Esophagus muscularis mucosa (tissue), 4 donors: ENCODE results near the gene ATF6. TPM values are rescaled to one million over a fixed set of nuclear protein-coding genes. Genes with fewer than 3 reads are reported as not detected.

Experiments
- DNase-seq: peaks from one replicate; pipeline ENCODE4 v3.0.0-alpha.2; 2017; ENCODE audit errors: extremely low spot score
- H3K27ac ChIP-seq, 4 donors: fragments of 200-600 bp; sonication (generic); replicated peaks in 1 of 4; 1 replicate in 3 of 4; 2 replicates in 1 of 4; pipeline ENCODE4 v1.5.1; 2016 to 2019; ENCODE audit warnings: mild to moderate bottlenecking in 1 of 4
- H3K27me3 ChIP-seq, 4 donors: fragments of 200-600 bp; sonication (generic); one replicate each; pipeline versions ENCODE4 v1.5.1 to v1.6.0; 2016 to 2019
- H3K36me3 ChIP-seq, 4 donors: fragments of 200-600 bp; sonication (generic); one replicate each; pipeline ENCODE4 v1.5.1; 2016 to 2019
- H3K4me1 ChIP-seq, 4 donors: fragments of 200-600 bp; sonication (generic); one replicate each; pipeline ENCODE4 v1.5.1; 2016 to 2019
- H3K4me3 ChIP-seq, 4 donors: fragments of 200-600 bp; sonication (generic); 1 replicate in 2 of 4; 2 replicates in 2 of 4; pipeline ENCODE4 v1.5.1; 2016 to 2019; ENCODE audit warnings: mild to moderate bottlenecking in 4 of 4, moderate library complexity in 1 of 4
- H3K9me3 ChIP-seq, 4 donors: fragments of 200-600 bp; sonication (generic); 1 replicate in 3 of 4; 2 replicates in 1 of 4; pipeline ENCODE4 v1.5.1; 2016 to 2019
- EP300 ChIP-seq: sonication (generic); formaldehyde crosslinking; IDR thresholded peaks from one replicate; pipeline ENCODE4 v1.6.1; 2017; ENCODE audit warnings: antibody characterized with exemption
- POLR2A ChIP-seq: fragments of 450-650 bp; IDR thresholded peaks from one replicate; pipeline ENCODE4 v1.6.1; 2017; ENCODE audit warnings: antibody characterized with exemption, moderate library complexity, mild to moderate bottlenecking, low read depth
- POLR2AphosphoS5 ChIP-seq, 2 donors: sonication (generic); formaldehyde crosslinking; IDR thresholded peaks; one replicate each; pipeline ENCODE4 v1.6.1; 2017; ENCODE audit warnings: antibody characterized with exemption in 2 of 2
- WGBS: methylation state at CpG from one replicate; pipeline ENCODE4 v1.1.5; 2018; 5-methylcytosine and 5-hydroxymethylcytosine counted together
- intact Hi-C: fragments of 100-400 bp; cut with DNase I; formaldehyde crosslinking; loops from one replicate; pipeline ENCODE4 v1.15.1; 2023
- total RNA-seq, 4 donors: library from RNA; depleted of rRNA; stranded (reverse); fragments of >200 nt; gene quantifications; one replicate each; pipeline versions ENCODE4 v1.1.0 to v1.2.1, GENCODE V29; 2016
- TF ChIP-seq, protein P1 (sequence below), 3 experiments: fragments of 200-600 bp in 2 of 3; fragments of 450-650 bp in 1 of 3; sonication (generic) in 2 of 3; IDR thresholded peaks; one replicate each; pipeline ENCODE4 v1.5.1; 2017 to 2019; ENCODE audit warnings: antibody characterized with exemption in 3 of 3, mild to moderate bottlenecking in 2 of 3, moderate library complexity in 1 of 3

ATF6 gene
- total RNA-seq, 4 donors from 2014 or later, result 24.5 to 30.6 (median 27.4) TPM

DNA sequence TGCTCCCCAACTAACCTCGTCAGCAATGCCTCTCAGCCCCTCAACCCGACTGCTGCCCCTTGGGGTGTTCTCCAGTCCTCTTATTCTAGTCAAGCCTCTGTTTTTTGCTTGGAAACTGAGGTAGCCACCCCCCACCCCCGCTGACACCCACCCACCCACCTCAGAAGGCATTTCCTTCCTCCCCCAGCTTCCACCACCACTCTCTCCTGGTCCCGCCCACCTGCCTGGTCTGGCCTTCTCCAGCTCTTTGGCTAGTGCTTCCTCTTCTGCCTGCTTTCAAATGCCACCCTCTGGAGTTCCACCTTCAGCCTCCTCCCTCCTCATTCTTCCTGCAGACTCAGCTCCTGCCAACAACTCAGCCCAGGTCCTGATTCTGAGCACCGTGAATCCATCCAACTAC, 222.3 kb downstream of the ATF6 start:
- no peaks in the 10 kb centered on the region for H3K27me3 ChIP-seq
- H3K27ac ChIP-seq, result no peak overlapping the region
- WGBS, result 68% methylated on average over 5 of the region's 5 CpGs
- peaks cover 0 to 22% (median 14%) of the 10 kb centered on the region in 4 donors for H3K9me3 ChIP-seq
- intact Hi-C loops, result no loop called here
- TF ChIP-seq EP300 (no peak), POLR2AphosphoS5 (IDR thresholded peaks at IDR 0.05) (no peak), POLR2A (no peak)
- TF ChIP-seq, protein P1, sequence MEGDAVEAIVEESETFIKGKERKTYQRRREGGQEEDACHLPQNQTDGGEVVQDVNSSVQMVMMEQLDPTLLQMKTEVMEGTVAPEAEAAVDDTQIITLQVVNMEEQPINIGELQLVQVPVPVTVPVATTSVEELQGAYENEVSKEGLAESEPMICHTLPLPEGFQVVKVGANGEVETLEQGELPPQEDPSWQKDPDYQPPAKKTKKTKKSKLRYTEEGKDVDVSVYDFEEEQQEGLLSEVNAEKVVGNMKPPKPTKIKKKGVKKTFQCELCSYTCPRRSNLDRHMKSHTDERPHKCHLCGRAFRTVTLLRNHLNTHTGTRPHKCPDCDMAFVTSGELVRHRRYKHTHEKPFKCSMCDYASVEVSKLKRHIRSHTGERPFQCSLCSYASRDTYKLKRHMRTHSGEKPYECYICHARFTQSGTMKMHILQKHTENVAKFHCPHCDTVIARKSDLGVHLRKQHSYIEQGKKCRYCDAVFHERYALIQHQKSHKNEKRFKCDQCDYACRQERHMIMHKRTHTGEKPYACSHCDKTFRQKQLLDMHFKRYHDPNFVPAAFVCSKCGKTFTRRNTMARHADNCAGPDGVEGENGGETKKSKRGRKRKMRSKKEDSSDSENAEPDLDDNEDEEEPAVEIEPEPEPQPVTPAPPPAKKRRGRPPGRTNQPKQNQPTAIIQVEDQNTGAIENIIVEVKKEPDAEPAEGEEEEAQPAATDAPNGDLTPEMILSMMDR (IDR thresholded peaks at IDR 0.05), result no peak
- H3K36me3 ChIP-seq, result no peaks in the 10 kb centered on the region
- DNase-seq, result no peak
- peaks cover 0 to 9% (median 3%) of the 10 kb centered on the region in 4 donors for H3K4me1 ChIP-seq
- no peak overlapping the region for H3K4me3 ChIP-seq

DNA sequence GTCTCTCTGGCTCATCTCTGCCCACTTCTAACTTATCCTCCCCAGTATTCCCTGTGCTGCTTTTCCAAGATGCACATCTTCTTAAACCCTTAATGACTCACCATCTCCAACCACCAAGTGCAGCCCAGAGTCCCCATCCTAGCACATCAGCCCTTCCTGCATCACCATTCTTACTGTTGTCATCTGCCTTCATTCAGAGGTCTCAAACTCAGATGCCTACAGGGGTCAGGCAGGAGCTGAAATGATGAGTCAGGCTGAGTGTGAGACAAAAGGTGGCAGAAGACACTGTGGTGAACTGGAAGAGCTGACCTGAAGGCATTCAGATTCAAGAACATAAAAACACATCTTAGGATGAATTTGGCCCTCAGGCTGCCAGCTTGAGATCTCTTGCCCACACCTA, 223.0 kb downstream of the ATF6 start:
- no peak overlapping the region for H3K4me3 ChIP-seq
- no peak overlapping the region for H3K27ac ChIP-seq
- H3K9me3 ChIP-seq, result peaks cover 0 to 22% (median 14%) of the 10 kb centered on the region in 4 donors
- peaks cover 0 to 9% (median 3%) of the 10 kb centered on the region in 4 donors for H3K4me1 ChIP-seq
- TF ChIP-seq POLR2AphosphoS5 (IDR thresholded peaks at IDR 0.05) (no peak), POLR2A (no peak), EP300 (no peak)
- TF ChIP-seq, protein P1 (IDR thresholded peaks at IDR 0.05), result no peak
- intact Hi-C loops, result no loop called here
- DNase-seq, result no peak
- no peaks in the 10 kb centered on the region for H3K27me3 ChIP-seq
- H3K36me3 ChIP-seq, result no peaks in the 10 kb centered on the region

DNA sequence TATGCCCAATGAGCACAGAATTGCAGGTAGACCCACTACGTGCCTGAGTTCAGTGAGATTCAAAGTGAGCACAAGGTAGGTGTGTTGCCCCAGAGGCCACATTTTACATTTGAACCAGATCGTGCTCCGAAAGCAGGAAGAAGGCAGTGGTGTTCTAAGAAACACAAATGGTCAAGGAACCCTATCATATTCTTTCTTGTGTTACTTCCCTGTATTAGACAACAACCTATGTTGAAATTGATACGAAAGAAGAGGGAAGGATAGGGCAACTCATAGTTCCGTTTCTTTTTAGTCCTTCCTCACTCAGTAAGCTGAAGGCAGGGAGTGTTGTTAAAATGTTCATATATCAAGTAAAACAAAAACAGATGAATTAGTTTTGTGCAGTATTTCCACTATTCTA, 223.7 kb downstream of the ATF6 start:
- Histone ChIP-seq H3K9me3 (peaks cover 0 to 22% (median 14%) of the 10 kb centered on the region in 4 donors), H3K4me3 (no peak overlapping the region), H3K36me3 (no peaks in the 10 kb centered on the region), H3K27ac (no peak overlapping the region), H3K27me3 (no peaks in the 10 kb centered on the region), H3K4me1 (peaks cover 0 to 9% (median 3%) of the 10 kb centered on the region in 4 donors)
- DNase-seq, result no peak
- 86% methylated on average over 5 of the region's 5 CpGs for WGBS
- TF ChIP-seq POLR2AphosphoS5 (IDR thresholded peaks at IDR 0.05) (no peak), POLR2A (no peak), EP300 (no peak)
- TF ChIP-seq, protein P1 (IDR thresholded peaks at IDR 0.05), result no peak
- intact Hi-C loops, result no loop called here

DNA sequence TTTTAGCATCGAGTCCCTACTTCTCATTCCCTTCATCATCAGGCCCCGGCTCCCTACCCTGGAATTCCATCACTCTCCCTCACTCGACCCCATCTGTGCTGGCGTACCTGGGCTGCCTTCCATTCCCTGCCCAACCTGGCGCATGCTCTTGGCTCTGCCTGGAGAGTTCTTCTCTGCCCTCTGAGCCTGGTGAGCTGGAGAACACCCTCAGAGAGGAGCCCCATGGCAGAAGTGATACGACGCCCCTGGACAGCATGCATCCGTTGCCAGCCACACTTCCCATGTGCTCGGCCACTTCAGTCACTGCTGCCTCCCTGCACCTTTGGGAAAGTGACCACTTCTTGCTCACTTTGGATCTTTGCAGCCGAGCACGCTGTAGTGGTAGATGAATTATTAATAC, 227.5 kb downstream of the ATF6 start:
- Histone ChIP-seq H3K4me1 (no peaks in the 10 kb centered on the region), H3K27me3 (no peaks in the 10 kb centered on the region), H3K4me3 (no peak overlapping the region), H3K36me3 (peaks cover 0 to 4% (median 0%) of the 10 kb centered on the region in 4 donors), H3K27ac (no peak overlapping the region), H3K9me3 (peaks cover 0 to 9% (median 4%) of the 10 kb centered on the region in 4 donors)
- intact Hi-C loops, result no loop called here
- WGBS, result 86% methylated on average over 11 of the region's 11 CpGs
- DNase-seq, result no peak
- TF ChIP-seq POLR2AphosphoS5 (IDR thresholded peaks at IDR 0.05) (no peak), POLR2A (no peak), EP300 (no peak)
- TF ChIP-seq, protein P1 (IDR thresholded peaks at IDR 0.05), result no peak

DNA sequence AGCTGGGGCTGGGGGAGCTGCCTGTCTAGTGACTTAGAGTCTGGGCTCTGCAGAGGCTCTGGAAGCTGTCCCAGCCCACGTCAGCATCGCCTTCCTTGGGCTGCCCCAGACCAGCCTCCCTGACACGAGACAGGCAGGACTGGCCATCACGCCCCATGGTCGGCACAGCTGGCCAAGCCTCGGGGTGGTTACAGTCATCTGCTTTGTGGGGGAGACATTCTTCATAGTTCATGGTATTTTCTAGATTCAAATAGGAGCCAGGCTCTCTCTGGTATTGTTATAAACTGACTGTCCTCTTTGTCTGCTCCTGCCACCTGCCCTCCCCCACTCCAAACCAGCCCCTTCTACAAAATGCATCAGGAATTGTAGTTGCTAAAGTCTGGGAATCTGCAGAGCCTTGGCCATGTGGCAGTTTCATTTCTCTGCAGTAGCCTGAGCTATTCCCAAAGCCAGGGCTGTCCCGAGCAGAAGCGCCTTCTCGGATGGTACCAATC, 228.1 kb downstream of the ATF6 start:
- H3K27me3 ChIP-seq, result no peaks in the 10 kb centered on the region
- no peak for TF ChIP-seq POLR2AphosphoS5 (IDR thresholded peaks at IDR 0.05)
- no peak for TF ChIP-seq EP300
- TF ChIP-seq, protein P1 (IDR thresholded peaks at IDR 0.05), result no peak
- TF ChIP-seq POLR2A, result no peak
- DNase-seq, result no peak
- intact Hi-C loops, result no loop called here
- no peaks in the 10 kb centered on the region for H3K4me1 ChIP-seq
- H3K27ac ChIP-seq, result no peak overlapping the region
- H3K9me3 ChIP-seq, result peaks cover 0 to 9% (median 4%) of the 10 kb centered on the region in 4 donors
- 75% methylated on average over 8 of the region's 9 CpGs for WGBS
- no peak overlapping the region for H3K4me3 ChIP-seq
- peaks cover 0 to 4% (median 0%) of the 10 kb centered on the region in 4 donors for H3K36me3 ChIP-seq
